Measurements from ENCODE around the gene IL22RA1. TPM values are rescaled to one million over a fixed set of nuclear protein-coding genes. Genes with fewer than 3 reads are reported as not detected.

IL22RA1 gene
- total RNA-seq, 1 experiment from 2014 or later: 1.2 TPM

GRCh38 chr1:24071941-24072340 is 71.0 kb downstream of the IL22RA1 start:
- intact Hi-C loops (cut with micrococcal nuclease): loop anchor here (2.0 to 5.0 kb wide), 3 partner anchors 41 to 320 kb away; partner anchors contain the start of genes IFNLR1 and MYOM3
- Histone ChIP-seq H3K27me3 (ENCODE audit: low read length) (no peaks in the 10 kb centered on the region), H3K4me3 (ENCODE audit: low read length) (no peak overlapping the region), H3K4me1 (ENCODE audit: insufficient read depth, low read length) (peaks cover 3% of the 10 kb centered on the region; the same call in 1 of the 2 replicates), H3F3A (ENCODE audit: low read length, unreplicated experiment) (no peaks in the 10 kb centered on the region), H3K27ac (ENCODE audit: low read length) (no peak overlapping the region), H3K9me2 (replicated peaks; ENCODE audit: low read length) (no peaks in the 10 kb centered on the region), H3K36me3 (ENCODE audit: low read depth, low read length) (no peaks in the 10 kb centered on the region), H3K9me3 (ENCODE audit: low read length) (no peaks in the 10 kb centered on the region), H3K4me2 (ENCODE audit: low read length) (no peak overlapping the region), H2AFZ (ENCODE audit: low read length) (no peak overlapping the region), H3K79me2 (ENCODE audit: low read length) (no peaks in the 10 kb centered on the region), H4K20me1 (ENCODE audit: low read length) (no peaks in the 10 kb centered on the region), H3K9ac (ENCODE audit: low read length) (no peak overlapping the region)
- POLR2A ChIA-PET (ENCODE audit: unreplicated experiment): no interaction called here
- no peak for TF ChIP-seq EZH2phosphoT487 (IDR thresholded peaks at IDR 0.05; ENCODE audit: borderline replicate concordance, low read length)
- TF ChIP-seq, protein P1, sequence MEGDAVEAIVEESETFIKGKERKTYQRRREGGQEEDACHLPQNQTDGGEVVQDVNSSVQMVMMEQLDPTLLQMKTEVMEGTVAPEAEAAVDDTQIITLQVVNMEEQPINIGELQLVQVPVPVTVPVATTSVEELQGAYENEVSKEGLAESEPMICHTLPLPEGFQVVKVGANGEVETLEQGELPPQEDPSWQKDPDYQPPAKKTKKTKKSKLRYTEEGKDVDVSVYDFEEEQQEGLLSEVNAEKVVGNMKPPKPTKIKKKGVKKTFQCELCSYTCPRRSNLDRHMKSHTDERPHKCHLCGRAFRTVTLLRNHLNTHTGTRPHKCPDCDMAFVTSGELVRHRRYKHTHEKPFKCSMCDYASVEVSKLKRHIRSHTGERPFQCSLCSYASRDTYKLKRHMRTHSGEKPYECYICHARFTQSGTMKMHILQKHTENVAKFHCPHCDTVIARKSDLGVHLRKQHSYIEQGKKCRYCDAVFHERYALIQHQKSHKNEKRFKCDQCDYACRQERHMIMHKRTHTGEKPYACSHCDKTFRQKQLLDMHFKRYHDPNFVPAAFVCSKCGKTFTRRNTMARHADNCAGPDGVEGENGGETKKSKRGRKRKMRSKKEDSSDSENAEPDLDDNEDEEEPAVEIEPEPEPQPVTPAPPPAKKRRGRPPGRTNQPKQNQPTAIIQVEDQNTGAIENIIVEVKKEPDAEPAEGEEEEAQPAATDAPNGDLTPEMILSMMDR (conservative IDR thresholded peaks at IDR 0.05; ENCODE audit: low read depth, low read length): no peak
- no peak for TF ChIP-seq EZH2 (IDR thresholded peaks at IDR 0.05; ENCODE audit: low read length, unreplicated experiment)
- no peak for ATAC-seq
- DNase-seq: no peak
- BruUV-seq (replicated peaks): no TSS peak
- CTCF ChIA-PET: interaction anchor here (0.6 to 1.9 kb wide), 3 partner anchors 63 to 127 kb away, joined by 3 to 5 read pairs (median 3); no protein-coding TSS in a partner anchor

DNA sequence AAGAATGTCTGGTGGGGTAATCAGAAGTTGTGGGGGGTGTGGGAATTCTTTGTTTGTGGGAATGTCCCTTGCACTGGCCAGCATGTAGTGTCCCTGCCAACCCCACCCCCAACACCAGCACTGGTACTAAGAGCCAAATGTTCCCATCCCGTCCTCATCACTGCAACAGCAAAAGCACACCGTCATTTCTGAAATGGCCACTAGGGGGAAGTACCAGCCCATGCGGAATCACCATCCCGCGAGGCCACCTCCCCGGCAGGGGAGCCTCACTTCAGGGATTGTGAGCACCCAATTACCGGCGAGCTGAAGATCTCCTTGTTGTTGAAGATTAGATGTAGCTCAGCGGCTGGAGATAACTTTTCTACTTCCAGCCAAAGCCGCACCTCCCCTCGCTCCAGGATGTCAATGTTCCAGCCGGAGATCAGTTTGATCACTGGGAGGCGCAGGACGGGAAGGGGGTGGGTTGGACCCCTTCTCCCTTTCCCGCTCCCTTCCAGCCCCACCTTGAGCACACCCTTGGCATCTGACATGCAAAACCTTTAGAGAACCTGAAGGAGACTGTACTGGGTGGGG is 72.0 kb downstream of the IL22RA1 start:
- Histone ChIP-seq H3K4me2 (ENCODE audit: low read length) (peak overlapping the region; percentile 49), H3K4me3 (ENCODE audit: low read length) (no peak overlapping the region), H3K79me2 (ENCODE audit: low read length) (no peaks in the 10 kb centered on the region), H3K4me1 (ENCODE audit: insufficient read depth, low read length) (peaks cover 3% of the 10 kb centered on the region; the same call in 1 of the 2 replicates), H3K36me3 (ENCODE audit: low read depth, low read length) (no peaks in the 10 kb centered on the region), H3K9me2 (replicated peaks; ENCODE audit: low read length) (no peaks in the 10 kb centered on the region), H3K9me3 (ENCODE audit: low read length) (no peaks in the 10 kb centered on the region), H3K27ac (ENCODE audit: low read length) (no peak overlapping the region), H2AFZ (ENCODE audit: low read length) (peak overlapping the region; percentile 76), H3K9ac (ENCODE audit: low read length) (no peak overlapping the region), H3F3A (ENCODE audit: low read length, unreplicated experiment) (no peaks in the 10 kb centered on the region), H3K27me3 (ENCODE audit: low read length) (no peaks in the 10 kb centered on the region), H4K20me1 (ENCODE audit: low read length) (no peaks in the 10 kb centered on the region)
- CTCF ChIA-PET: interaction anchor here (0.5 to 1.9 kb wide), 8 partner anchors 42 to 447 kb away, joined by 3 to 5 read pairs (median 3); partner anchors contain the start of gene SRSF10
- TF ChIP-seq, protein P1 (conservative IDR thresholded peaks at IDR 0.05; ENCODE audit: low read depth, low read length): peak; percentile 94
- no peak for TF ChIP-seq EZH2phosphoT487 (IDR thresholded peaks at IDR 0.05; ENCODE audit: borderline replicate concordance, low read length)
- intact Hi-C loops (cut with micrococcal nuclease): loop anchor here (2.0 to 5.0 kb wide), 3 partner anchors 42 to 321 kb away; partner anchors contain the start of genes IFNLR1 and MYOM3
- ATAC-seq: peak; percentile 97
- no TSS peak for BruUV-seq (replicated peaks)
- DNase-seq: peak; percentile 94
- POLR2A ChIA-PET (ENCODE audit: unreplicated experiment): no interaction called here

DNA sequence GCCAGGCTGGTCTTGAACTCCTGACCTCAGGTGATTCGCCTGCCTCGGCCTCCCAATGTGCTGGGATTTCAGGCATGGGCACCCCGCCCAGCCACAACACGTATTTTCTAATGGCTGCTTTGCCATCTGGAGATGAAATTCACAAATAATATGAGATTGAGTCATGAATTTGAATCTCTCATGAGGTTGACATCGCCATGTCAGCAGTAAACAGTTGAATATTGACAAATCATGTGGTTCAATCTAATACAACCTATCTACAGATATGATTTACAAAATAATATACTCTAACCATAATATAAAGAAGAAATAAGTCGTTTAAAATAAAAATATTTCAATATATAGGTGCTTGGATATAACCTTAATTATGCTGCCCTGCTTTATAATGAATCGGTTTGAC is 73.1 kb downstream of the IL22RA1 start:
- DNase-seq (no peak), ATAC-seq (no peak)
- TF ChIP-seq, protein P1 (conservative IDR thresholded peaks at IDR 0.05; ENCODE audit: low read depth, low read length): no peak
- TF ChIP-seq EZH2 (IDR thresholded peaks at IDR 0.05; ENCODE audit: low read length, unreplicated experiment): no peak
- TF ChIP-seq EZH2phosphoT487 (IDR thresholded peaks at IDR 0.05; ENCODE audit: borderline replicate concordance, low read length): no peak
- Histone ChIP-seq H3K4me1 (ENCODE audit: insufficient read depth, low read length) (peaks cover 3% of the 10 kb centered on the region; the same call in 1 of the 2 replicates), H3K79me2 (ENCODE audit: low read length) (no peaks in the 10 kb centered on the region), H2AFZ (ENCODE audit: low read length) (no peak overlapping the region), H3K9me2 (replicated peaks; ENCODE audit: low read length) (no peaks in the 10 kb centered on the region), H3K9me3 (ENCODE audit: low read length) (no peaks in the 10 kb centered on the region), H3K27me3 (ENCODE audit: low read length) (no peaks in the 10 kb centered on the region), H3K27ac (ENCODE audit: low read length) (no peak overlapping the region), H4K20me1 (ENCODE audit: low read length) (no peaks in the 10 kb centered on the region), H3K36me3 (ENCODE audit: low read depth, low read length) (no peaks in the 10 kb centered on the region), H3K9ac (ENCODE audit: low read length) (no peak overlapping the region), H3F3A (ENCODE audit: low read length, unreplicated experiment) (no peaks in the 10 kb centered on the region), H3K4me2 (ENCODE audit: low read length) (no peak overlapping the region), H3K4me3 (ENCODE audit: low read length) (no peak overlapping the region)
- CTCF ChIA-PET: interaction anchor here (1.0 kb wide), 1 partner anchor 132 kb away, joined by 3 read pairs; no protein-coding TSS in a partner anchor
- intact Hi-C loops (cut with micrococcal nuclease): loop anchor here (2.0 to 5.0 kb wide), 3 partner anchors 43 to 322 kb away; partner anchors contain the start of genes IFNLR1 and MYOM3
- POLR2A ChIA-PET (ENCODE audit: unreplicated experiment): no interaction called here
- no TSS peak for BruUV-seq (replicated peaks)

All from PC-3 (cell line).